GM10248 (cell line): ENCODE data around the gene FXYD6.

ENCODE experiments used
- CTCF ChIA-PET: fragments of 300-600 bp; sonication (Branson Sonifier 250); formaldehyde crosslinking; extraction: SDS; loops from one replicate; lab custom pipeline; 2021; ENCODE audit warnings: antibody characterized with exemption; lab: Yijun Ruan, JAX
- POLR2A ChIA-PET: fragments of 350-650 bp; sonication (Branson Sonifier 250); formaldehyde crosslinking; extraction: SDS; loops from one replicate; lab custom pipeline; 2020; ENCODE audit warnings: antibody characterized with exemption; lab: Yijun Ruan, JAX
- DNase-seq: peaks from one replicate; pipeline ENCODE4 v3.0.0; 2012; ENCODE audit errors: extremely low spot score
- TF ChIP-seq, protein P1 (sequence below): IDR thresholded peaks from 2 replicates; pipeline ENCODE4 v1.5.1; 2012; ENCODE audit warnings: mild to moderate bottlenecking, low read depth; ENCODE audit errors: extremely low read depth, missing control alignments, control extremely low read depth

Gene FXYD6

DNA sequence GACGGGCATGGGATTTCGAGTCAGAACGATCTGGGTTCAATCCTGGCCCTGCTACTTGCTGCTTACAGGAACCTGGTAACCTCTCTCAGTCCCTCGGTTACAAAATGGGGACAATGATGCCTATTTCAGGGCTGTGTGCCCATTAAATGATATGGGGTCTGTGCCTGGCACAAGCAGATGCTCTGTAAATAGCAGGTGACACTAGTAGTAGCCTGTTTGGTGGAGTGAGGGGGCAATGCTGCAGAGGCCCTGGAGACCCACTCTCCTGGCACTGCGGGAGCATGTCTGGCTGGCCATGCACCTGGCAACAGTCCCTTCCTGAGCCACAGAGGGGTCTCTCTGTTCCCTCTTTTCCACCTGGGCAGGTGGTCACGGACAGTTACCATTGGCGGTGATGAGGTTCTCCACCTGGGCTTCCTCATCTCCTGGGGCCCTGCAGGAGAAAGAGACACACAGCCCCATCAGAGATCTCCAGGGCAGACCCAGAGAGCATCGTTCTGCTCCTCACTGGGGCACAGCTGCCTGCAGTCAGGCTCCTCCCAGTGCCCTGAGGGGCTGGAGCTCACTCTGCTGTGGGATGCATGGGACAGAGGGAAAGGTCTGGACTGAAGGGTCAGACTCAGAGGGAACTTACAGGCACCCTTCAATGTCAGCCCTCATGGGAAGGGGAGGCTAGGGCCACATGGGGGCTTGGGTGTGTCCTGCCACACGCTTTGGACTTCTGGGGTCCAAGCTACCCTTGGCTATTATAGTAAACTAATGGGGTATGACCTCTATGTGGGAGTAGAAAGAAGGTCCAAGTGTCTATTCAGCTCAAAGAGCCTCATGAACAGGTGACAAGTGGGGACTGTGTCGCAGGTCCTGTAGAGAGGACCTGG, 36.3 kb downstream of the FXYD6 start:
- TF ChIP-seq, protein P1, sequence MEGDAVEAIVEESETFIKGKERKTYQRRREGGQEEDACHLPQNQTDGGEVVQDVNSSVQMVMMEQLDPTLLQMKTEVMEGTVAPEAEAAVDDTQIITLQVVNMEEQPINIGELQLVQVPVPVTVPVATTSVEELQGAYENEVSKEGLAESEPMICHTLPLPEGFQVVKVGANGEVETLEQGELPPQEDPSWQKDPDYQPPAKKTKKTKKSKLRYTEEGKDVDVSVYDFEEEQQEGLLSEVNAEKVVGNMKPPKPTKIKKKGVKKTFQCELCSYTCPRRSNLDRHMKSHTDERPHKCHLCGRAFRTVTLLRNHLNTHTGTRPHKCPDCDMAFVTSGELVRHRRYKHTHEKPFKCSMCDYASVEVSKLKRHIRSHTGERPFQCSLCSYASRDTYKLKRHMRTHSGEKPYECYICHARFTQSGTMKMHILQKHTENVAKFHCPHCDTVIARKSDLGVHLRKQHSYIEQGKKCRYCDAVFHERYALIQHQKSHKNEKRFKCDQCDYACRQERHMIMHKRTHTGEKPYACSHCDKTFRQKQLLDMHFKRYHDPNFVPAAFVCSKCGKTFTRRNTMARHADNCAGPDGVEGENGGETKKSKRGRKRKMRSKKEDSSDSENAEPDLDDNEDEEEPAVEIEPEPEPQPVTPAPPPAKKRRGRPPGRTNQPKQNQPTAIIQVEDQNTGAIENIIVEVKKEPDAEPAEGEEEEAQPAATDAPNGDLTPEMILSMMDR = no peak
- ChIA-PET CTCF (interaction anchor here (0.8 to 12.1 kb wide), 5 partner anchors 9 to 212 kb away, joined by 4 to 169 read pairs (median 5); no protein-coding TSS in a partner anchor), POLR2A (no interaction called here)
- no peak for DNase-seq

- DNase-seq = no peak
- ChIA-PET CTCF (interaction anchor here (1.3 to 12.1 kb wide), 2 partner anchors 107 to 213 kb away, joined by 4 to 169 read pairs; no protein-coding TSS in a partner anchor), POLR2A (no interaction called here)
- TF ChIP-seq, protein P1 = no peak
Observed at GRCh38 chr11:117839380-117839881, 37.0 kb downstream of the FXYD6 start.

DNA sequence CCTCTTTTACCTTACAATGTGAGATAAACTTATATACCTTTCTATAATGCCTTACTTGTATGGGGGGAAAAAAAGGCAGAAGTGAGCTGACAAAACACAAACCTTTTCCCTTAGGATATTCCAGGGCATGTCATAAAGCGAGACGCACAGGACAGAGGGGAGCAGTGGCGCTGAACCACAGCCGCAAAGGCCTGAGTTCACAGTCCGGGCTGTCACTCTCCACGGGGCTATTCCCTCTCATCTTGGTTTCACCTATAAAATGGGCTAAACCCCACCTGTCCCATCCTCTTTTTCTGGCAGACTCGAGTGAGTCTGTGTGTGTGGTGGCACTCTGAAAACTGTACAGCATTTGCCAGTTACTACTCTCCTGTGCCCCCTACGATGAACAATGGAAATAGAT, 37.6 kb downstream of the FXYD6 start:
- DNase-seq = no peak
- ChIA-PET CTCF (interaction anchor here (12.1 kb wide), 1 partner anchor 108 kb away, joined by 169 read pairs; no protein-coding TSS in a partner anchor), POLR2A (no interaction called here)
- TF ChIP-seq, protein P1 = no peak

DNA sequence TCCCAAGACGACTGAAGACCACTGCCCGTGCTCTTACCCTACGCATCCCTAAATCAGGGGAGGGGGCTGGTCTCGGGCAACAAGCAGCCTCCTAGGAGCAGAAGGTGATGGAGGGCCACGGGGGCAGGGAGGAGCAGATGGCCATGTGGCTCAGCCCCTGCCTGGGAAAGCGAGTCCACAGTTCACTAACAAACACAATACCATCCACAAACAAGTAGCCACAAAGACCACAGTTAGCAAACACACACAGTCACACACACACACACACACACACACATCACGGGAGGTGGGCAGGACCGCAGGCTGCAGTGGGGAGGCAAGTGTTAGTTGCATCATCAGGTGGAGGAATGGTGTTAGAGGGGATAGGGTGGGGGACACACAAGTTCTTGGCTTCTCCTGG, 38.7 kb downstream of the FXYD6 start:
- ChIA-PET CTCF (interaction anchor here (12.1 kb wide), 1 partner anchor 109 kb away, joined by 169 read pairs; no protein-coding TSS in a partner anchor), POLR2A (no interaction called here)
- TF ChIP-seq, protein P1 = no peak
- DNase-seq = no peak

GRCh38 chr11:117837070-117837776, 39.2 kb downstream of the FXYD6 start:
- ChIA-PET CTCF (no interaction called here), POLR2A (no interaction called here)
- TF ChIP-seq, protein P1 = no peak

More at GRCh38 chr11:117837070-117837776, 39.2 kb downstream of the FXYD6 start:
- DNase-seq = no peak
